DMS153 treated with DMSO at 0.1 percent for 48 hours (cell line): Measurements from ENCODE around the gene POGZ.
"Not testable (repeated sequence)": the region's sequence is repeated elsewhere in the genome, so short reads cannot be mapped to it uniquely, and the experiment has no call there.

Experiments
- DNase-seq: peaks from one replicate; lab custom pipeline; 2025; ENCODE audit not compliant: unreplicated experiment; lab: John Stamatoyannopoulos, UW

The POGZ gene

GRCh38 chr1:151476083-151476482, 16.8 kb upstream of the POGZ start:
- DNase-seq, result no peak

- DNase-seq, result no peak
These were observed 15.9 kb upstream of the POGZ start for GRCh38 chr1:151475175-151475574.

DNA sequence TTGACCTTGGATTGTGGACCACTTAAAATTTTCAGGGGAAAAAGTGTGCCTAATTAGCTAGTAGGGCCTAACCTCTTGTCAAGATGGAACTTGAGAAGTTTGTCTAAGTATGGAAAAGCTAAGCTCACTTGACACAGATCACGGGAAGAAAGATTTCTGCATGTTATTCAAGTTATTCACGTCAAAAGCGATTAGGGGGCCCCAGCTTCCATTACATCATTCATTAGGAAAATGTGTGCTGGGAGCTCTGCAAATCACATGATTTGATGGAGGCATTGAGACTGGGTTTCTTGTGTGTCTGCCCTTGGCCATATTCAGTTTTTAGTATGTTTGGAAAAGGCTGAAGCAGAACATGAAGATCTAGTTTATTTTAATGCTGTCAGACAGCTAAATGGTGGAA, 15.5 kb upstream of the POGZ start:
- no peak for DNase-seq

DNA sequence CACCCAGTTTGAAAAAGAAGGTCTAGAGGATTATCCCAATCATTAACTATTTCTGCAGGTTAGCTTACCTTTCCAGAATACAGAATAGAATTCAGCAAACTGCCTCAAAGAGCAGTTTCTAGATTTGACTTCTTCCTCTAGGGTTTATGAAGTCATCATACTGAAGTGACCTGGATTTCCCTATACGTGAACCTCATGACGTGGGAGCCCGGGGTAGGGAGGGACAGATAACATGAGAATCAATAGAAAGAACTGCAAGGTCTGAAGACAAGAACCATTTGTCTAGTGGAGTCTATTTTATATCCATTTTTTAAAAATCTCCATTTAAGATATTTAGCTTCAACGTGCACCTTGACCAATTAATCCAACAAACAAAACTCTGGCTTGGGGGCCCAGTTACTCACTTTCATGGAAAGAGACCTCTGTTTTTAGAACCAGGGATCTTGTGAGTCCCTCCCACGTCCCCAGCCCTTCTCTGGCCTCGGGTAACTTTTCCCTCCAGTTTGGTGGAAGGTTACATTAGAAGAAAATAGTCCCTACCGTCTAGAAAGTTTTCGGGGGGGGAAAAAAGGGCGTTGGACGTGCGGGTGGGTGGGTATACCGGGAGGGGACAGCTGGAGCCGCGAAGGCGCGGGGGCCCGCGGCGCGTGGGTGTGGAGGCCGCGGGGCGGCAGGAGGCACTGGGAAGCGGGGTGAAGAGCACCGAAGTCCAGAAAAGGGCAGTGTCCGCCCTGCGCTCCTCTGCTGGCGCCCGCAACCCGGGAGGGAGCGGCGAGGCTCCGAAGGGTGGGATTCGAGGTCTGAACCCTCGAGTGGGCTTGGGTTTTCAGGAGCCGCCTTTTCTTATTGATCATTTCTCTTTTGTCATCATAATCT, 13.8 kb upstream of the POGZ start:
- DNase-seq, result peak; percentile 95

DNA sequence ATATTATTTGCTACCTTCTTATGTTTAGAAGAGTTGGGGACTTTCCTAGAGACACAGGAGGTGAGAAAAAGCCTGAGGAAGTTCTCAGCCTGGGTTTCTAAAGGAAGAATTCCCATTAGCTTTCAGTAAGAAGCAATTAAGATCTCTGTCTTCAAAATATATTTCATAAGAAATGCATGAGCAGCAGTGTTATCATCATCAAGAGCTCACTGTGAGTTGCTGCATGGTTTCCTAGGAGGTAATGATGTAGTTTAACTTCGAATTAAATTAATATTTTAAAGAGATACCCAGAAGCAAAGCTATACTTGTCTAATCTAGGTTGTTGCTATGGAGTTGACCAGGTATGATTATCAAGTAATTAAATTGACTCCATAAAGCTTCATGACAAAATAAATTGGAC, 5.7 kb upstream of the POGZ start:
- DNase-seq, result no peak

DNA sequence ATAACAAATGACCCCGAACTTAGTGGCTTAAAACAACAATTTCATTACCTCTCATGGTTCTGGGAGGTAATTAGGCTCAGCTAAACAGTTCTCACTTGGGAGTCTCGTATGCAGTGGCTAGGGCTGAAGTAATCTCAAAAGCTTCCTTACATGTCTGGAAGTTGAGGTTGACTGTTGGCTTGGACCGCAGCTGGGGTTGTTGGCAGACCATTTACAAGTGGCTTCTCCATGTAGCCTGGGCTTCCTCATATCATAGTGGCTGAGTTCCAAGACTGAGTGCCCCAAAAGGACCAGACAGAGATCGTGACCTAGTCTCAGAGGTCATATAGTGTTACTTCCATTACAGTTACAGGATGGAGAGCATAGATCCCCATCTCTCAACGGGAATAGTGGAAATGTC, 2.4 kb upstream of the POGZ start:
- DNase-seq, result no peak

GRCh38 chr1:151458802-151459330, 428 bp downstream of the POGZ start:
- DNase-seq, result peak; percentile 17

GRCh38 chr1:151457911-151458801, 1.1 kb downstream of the POGZ start:
- peak; percentile 29 for DNase-seq

- DNase-seq, result no peak
These were observed 3.3 kb downstream of the POGZ start for GRCh38 chr1:151455966-151456365.

GRCh38 chr1:151455231-151455630, 4.1 kb downstream of the POGZ start:
- no peak for DNase-seq

- DNase-seq, result no peak
These were observed 11.6 kb downstream of the POGZ start for GRCh38 chr1:151447696-151448095.

DNA sequence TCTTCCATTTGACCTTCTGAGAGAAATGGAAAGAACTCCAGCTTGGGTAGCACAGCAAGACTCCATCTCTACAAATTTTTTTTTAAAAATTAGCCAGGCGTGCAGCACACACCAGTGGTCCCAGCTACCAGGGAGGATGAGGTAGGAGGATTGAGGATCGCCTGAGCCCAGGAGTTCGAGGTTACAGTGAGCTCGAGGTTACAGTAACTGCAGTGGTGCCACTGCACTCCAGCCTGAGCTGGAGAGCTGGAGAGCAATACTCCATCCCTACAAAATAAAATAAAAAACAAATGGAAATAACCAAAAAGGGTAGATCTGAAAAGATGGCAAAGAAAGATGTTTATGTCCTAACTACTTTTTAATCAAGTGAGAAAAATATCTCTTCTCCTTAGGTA, 14.5 kb downstream of the POGZ start:
- DNase-seq, result no peak

DNA sequence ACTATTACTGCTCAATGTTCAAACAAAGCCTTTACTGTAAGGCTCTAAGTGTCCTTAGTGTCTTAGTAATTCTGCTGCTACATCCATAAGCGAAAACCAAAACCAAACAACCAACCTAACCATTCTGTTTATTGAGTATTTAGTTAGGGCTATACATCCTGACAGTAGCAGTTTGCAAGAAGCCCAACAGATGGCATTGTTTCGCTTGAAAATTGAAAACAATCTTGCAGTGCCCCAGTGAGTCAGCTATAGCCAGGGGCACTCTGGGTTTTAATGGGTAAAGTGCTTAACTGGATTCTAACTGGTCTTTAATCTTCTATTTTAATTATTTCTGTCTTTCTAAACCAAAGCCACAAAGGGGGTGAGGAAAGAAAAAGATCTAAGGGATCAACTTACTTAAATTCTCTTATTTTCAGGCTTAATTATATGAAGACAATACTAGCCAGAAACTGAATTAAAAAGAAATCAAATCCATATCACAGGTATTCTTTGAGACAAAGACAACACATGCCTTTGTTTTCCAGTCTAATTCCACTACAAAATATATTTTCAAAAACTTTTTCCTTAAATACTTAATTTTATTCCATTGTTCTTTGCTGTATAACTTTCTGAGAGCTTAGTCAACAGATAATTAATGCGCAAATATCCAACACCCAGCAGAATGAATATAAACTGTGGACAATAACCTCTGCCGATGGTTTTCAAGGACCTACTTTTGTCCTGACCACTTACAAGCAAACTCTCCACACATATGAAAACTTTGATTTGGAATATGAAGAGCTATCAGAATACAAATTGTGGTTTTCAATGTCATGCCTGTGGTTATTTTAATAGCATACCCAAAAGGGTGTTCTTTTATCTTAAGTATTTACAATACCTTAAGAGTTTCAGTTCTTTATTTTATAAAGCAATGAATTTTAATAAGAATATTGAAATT, 15.2 kb downstream of the POGZ start:
- peak; percentile 61 for DNase-seq

DNA sequence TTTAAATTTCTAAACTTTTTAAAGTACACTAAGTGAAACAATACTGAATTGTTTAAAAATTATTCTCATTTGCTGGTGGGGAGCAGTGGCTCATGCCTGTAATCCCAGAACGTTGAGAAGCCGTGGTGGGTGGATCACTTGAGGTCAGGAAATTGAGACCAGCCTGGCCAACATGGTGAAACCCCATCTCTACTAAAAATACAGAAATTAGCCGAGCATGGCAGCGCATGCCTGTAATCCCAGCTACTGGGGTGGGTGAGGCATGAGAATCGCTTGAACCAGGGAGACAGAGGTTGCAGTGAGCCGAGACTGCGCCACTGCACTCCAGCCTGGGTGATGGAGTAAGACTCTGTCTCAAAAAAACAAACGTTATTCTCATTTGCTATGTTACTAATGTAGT, 21.9 kb downstream of the POGZ start:
- DNase-seq, result not testable (repeated sequence)

- no peak for DNase-seq
These were observed 22.3 kb downstream of the POGZ start for GRCh38 chr1:151436985-151437384.

- DNase-seq, result no peak
These were observed 24.1 kb downstream of the POGZ start for GRCh38 chr1:151435174-151435573.

DNA sequence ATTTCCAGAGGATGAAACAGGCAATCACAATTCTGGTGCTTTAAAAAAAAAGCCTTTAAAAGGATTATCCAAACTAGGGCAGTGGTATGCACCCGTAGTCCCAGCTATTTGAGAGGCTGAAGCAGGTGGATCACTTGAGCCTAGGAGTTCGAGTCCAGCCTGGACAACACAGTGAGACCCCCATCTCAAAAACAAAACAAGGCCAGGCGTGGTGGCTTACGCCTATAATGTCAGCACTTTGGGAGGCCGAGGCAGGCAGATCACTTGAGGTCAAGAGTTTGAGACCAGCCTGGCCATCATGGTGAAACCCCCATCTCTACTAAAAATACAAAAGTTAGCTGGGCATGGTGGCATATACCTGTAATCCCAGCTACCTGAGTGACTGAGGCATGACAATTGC, 25.5 kb downstream of the POGZ start:
- not testable (repeated sequence) for DNase-seq

GRCh38 chr1:151428068-151428467, 31.2 kb downstream of the POGZ start:
- no peak for DNase-seq

DNA sequence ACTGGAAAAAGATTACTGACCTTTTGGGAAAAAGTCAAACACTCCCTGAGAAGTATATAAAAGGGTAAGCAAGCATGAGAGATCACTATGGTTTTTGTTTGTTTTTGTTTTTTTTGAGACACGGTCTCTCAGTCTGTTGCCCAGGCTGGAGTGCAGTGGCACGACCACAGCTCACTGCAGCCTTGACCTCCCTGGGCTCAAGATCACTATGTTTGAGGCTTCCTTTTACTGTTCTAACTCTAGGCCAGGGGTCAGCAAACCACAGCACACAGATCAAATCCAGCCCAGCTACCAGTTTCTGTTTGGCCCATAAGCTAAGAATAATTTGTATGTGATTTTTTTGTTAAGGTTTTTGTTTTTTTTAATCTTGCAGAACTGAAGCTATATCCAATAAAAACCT, 34.2 kb downstream of the POGZ start:
- DNase-seq, result no peak

GRCh38 chr1:151419819-151420218, 39.5 kb downstream of the POGZ start:
- DNase-seq, result no peak

- DNase-seq, result no peak
These were observed 41.2 kb downstream of the POGZ start for GRCh38 chr1:151418081-151418480.
